Inflammatory macrophage treated with lipopolysaccharide for 1 hour (primary cell): ENCODE measurements around the gene PTH2.
A peak's percentile ranks its signal among the peaks of the same experiment; 100 is the strongest.

Experiments
- DNase-seq, 2 donors: peaks; one replicate each; pipeline ENCODE4 v3.0.0-alpha.2; 2020 to 2022

PTH2 gene

DNA sequence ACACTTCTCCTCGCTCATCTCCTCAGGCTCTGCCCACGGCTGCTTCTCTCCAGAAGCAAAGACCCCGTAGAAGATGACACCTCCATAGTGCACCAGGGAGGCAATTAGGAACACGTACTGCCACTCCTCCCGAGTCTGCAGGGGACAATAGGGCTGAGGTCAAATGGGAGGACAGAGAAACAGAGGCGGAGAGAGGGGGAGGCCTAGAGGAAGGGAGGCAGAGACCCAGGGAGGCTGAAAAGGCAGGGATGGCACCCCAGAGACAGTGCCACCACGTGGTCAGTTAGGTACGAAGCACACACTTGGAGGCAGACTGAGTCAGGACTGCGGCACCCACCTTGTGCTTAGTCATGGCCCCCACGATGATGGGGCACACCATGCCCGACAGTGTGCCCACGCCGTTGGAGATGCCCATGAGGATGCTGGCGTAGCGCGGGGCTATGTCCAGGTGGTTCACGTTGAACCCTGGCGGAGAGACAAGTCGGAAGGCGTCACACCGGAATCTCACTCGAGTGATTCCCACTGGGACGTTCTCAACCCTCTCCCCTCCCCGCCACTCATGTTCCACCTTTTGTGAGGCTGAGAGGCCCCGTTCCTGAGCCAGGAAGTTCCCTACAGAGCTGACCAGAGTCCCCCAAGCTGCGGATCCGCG lies 7.6 kb upstream of the PTH2 start:
- no peak for DNase-seq

DNA sequence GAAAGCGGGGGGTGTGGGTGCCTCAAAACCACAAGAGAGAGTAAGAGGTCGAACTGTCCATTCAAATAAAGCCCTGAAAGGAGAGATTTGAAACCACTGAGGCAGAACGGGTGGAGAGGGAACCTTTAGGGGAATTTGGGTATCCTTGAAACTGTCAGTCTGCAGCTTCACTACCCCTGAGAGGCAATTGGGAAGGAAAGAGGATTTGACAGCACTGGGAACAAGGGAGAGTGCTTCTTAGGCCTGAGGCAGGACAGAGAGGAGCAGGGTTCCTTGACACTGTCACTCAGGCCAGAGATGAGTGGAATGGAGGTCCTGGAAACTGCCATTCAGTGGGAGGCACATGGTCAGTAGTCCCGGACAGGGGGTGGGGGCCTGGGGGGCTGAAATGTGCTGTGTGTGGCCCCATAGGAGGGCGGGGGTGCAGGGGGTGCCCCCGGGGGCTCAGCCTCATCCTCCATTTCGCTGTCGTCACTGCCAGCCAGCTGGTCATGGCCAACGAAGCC lies 7.0 kb upstream of the PTH2 start:
- DNase-seq: no peak

DNA sequence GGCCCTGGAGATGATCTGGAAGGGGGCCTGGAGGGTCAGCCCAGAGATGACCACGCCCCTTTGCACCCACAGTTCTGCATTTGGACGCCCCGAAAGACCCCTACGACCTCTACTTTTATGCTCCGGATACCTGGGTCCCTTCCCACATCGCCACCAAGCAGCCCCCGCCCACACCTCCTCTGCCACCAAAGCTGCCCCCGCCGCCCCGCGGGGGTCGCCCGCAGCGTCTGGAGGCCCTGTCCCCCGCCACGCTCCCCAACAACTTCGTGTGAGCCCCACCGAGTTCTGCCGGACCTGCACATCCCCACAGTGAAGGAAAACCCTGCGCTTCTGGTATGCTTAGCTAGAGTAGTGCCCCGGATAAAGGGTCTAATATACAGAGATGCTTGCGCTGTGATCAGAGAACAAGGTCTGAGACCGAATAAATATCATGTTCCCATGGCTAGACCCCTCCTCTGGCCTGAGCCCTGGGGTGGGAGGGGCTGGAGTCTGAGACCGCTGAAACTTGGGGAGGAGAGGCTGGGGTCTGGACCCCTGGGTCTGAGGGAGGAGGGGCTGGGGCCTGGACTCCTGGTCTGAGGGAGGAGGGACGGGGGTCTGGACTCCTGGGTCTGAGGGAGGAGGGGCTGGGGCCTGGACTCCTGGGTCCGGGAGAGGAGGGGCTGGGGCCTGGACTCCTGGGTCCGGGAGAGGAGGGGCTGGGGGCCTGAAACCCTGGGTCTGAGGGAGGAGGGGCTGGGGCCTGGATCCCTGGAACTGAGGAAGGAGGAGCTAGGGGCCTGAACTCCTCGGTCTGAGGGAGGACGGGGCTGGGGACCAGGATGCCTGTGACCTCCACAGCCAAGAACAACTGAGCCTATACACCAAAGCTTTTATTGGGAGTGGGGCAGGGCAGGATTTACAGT lies 5.6 kb upstream of the PTH2 start:
- DNase-seq: no peak

DNA sequence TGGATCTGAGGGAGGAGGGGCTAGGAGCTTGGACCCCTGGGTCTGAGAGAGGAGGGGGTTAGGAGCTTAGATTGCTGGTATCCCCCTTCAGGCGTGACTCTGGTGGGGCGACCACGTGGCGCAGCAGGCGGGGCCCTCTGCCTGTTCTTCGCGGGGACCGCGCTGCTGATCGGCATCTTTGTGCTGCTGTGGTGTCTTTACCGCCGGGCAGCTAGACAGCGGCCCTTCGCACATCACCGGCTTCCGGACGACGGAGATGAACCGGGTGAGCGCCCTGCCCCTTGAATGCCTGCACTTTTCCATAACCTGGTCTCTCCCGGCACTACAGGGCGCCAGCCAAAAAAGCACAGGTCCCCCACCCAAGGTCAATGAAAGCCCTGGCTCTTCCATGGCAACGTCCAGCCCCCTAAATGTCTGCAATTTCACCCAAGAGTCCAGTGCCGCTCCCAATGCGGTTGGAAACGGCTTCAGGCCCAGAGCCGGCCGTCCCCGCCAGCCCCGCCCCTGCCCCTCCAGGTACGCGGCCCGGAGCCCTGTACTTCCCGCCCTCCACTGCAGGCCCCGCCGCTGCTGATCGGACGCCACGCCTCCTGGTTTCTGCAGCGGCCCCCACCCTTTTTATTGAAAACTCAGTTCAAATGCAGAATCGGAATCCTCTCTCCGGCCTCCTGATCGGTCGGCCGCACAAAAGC lies 4.8 kb upstream of the PTH2 start:
- no peak for DNase-seq

DNA sequence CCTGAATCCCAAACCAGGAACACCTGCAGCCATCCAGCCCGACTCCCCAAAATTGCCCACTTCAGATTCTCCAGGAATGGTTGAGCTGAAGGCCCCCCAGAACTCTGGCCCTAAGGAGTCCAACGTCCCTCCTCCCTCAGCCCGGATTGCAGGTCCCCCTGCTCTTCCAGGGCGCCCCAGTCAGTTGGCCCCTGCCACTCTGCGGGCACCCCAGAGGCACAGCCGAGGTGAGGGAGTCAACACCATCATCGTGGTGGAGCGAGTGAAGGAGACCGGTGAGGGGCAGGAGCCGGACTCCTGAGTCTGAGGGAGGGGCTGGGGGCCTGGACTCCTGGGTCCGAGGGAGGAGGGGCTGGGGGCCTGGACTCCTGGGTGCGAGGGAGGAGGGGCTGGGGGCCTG lies 4.1 kb upstream of the PTH2 start:
- DNase-seq: no peak

DNA sequence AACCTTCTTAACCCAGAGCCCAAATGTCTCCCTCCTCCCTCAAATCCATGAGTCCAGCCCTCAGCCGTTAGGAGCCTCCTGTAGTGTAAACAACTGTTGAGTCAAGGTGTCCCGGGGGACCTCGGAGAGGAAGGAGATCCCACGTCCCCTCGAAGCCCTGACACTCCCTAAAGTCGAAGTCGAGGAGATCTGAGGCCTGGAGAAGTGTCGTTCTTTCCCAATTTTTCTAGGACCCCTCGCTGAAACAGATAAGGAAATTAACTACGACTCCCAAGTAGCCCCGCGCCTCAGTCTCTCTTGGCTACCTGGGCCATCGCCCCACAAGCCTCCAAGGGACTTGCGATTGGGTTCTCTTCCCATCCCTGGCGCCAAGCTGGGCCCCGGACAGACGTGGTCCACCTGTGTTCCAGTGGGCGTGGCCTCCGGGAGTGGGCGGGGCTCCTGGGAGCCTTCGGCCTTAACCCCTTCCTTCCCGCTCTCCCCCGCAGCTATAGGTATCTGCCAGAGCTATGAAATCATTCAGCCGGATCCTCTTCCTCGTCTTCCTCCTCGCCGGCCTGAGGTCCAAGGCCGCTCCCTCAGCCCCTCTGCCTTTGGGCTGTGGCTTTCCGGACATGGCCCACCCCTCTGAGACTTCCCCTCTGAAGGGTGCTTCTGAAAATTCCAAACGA lies 2.8 kb upstream of the PTH2 start:
- DNase-seq: no peak

DNA sequence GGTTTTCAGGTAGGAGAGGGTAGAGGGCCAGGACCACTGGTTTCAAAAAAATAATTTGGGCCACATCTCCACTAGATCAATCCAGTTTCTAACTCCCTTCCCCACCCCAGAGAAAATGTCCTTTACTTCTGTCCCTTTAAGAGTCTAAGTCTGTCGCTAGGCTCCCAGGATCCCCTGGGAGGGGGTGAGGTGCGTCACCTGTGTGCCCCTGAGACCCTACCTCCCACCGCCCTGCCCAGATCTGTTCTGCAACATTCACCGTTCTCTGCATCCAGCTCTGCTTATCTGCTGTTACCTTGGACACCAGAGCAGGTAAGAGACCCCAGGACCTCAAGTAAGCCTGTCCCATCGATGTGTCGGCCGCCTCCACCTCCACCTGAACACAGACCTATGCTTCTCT lies 1.9 kb upstream of the PTH2 start, which contains the start of gene GFY:
Gene GFY (plus strand): TSS at position 211 of the 400 bp plus-strand sequence. CDS start 1,043 bp downstream, outside the sequence.
- DNase-seq: no peak

DNA sequence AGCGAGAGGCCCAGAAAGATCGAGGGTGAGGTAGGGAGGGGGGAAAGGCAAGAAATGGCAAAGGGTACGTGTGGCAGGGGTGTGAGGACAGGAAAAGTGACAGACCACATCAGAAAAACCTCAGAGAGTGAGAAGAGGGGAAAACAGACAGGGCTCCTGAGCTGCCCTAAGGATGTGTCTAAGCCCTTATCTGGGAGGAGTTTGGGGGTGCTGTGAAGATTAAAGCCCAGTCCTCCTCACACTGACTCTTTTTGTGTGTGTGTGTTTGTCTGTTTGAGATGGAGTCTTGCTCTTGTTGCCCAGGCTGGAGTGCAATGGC lies 703 bp upstream of the PTH2 start:
- no peak for DNase-seq

DNA sequence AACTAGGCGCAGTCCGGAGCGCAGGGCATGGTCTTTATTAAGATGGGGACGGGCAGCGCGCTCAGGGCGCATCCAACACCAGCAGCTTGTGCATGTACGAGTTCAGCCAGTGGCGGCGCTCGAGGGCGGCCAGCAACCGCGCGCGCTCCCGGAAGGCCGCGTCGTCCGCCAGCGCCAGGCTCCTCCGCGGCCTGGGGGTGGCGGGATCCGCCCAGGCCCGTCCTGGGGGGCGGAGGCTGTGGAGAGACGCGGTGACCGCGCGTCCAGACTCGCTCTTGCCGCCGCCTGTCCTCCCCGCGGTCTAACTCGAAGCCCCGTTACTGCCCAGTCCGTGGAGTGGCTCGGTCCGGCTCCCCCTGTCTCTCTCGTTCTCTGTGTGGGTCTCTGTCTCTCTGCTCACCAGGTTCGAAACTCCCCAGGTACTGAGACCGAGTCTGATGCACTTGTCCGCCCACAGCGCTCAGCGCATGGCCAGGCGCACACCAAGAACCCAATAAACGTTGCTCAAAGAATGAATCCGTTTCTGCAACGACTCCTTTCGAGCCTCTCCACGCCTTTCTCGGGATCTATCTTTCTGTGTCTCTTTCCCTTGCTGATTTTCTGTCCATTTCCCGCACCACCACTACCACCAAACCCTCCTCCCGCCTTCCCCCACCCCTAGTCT lies 702 bp downstream of the PTH2 start:
- DNase-seq: peak; percentile 38 to 53

DNA sequence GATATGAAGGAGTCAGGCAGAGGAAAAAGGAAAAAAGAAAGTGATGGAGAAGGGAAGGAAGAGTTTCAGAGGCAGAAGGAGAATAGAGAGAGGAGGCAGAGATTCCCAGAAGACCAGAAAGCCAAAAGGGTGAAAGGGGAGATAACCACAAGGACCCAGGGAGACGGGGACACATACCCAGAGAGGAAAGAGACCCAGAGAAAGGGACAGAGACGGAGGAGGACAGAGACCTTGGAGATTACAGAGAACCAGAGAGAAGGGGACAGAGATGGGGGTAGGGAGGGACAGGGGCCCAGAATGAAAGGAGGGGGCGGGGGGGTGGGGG lies 1.4 kb downstream of the PTH2 start:
- no peak for DNase-seq

DNA sequence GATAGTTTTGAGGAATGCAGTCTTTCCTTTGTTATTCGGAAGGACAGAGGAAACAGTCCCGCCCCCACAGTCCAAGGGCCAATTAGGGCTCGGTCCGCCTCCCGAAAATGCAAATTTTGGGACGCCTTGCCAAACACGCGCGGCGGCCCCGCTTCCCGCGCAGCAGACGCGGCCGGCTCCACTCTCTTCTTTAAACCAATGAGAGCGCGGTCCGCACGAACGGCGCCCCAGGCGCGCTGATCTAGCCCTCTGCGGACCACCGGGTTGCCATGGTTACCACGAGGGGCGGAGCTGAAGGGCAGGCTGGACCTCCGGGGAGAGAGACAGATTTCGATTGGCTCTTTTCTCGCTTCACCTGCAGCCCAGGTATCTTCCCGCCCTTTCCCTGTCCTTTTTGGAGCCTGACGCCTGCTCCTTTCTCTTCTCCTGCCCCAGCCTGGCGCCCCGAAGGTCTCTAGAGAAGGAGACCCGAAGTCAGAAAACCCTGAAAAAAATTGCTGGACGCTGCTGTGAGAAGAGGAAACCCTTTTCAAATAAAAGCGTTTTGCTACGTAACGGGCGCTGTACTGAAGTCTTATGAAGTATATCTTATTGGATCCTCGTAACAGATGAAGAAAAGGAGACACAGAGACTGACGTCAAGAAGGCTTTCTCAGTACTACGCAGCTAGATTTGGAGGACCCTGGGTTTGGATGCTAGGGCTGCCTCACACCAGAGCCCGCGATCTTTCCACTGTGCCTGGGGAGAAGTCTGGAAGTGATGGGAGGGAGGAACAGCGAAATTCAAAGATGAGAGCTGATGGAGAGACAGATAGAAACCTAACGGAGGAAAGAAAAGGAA lies 2.0 kb downstream of the PTH2 start:
- DNase-seq: peak; percentile 64 to 87

DNA sequence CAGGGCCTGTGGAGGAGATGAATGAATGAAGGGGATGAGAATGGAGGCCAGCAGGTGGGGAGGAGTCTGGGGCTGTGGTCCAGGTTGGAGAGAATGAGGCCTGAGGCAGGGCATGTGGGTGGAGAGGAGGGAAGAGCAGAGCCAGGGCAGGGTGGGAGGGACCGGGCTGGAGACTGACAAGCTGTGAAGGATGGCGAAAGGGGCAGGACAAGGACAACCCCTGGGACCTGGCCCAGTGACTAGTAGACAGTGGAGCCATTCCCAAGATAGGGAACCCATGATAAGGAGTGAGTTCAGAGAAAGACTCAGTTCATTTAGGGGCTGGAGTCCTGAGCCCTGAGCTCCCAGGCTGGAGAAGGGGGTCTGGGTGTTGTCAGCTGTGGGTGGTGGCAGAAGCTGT lies 3.0 kb downstream of the PTH2 start:
- no peak for DNase-seq

DNA sequence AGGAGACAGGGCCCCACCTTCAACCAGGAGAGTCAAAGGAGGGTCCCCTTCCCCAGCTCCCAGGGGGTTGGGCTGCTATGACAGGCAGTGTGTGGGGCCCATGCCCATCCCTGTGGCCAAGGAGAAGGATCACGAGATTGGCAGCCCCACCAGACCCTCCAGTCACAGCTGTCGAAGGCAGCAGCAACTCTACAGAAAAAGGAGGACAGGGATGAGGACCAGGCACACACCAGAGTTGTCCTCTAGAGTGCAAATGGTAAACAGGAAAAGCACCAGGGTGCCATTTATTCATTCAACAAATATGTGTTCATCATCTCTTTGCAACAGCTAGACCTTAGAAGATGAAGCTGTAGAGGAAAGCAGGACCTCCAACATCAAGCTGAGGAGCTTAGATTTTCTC lies 4.1 kb downstream of the PTH2 start:
- no peak for DNase-seq

DNA sequence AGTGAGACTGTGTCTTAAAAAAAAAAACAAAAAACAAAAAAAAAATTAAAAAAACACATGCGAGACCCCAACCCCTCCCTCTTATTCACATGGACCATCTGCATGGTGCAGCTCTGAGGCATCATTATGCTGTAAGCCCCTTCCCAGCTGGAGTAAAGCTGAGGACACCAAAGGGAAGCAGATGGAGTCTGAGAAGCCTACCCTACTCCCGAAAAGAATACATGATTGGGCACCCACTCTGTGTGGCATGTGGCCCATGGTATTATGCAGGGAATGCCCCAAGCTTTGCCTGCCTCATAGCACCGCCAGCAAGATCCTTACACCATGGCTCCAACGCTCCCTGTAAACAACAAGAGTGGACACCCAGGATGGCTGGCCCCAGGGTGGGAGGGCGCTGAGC lies 4.7 kb downstream of the PTH2 start:
- DNase-seq: no peak

DNA sequence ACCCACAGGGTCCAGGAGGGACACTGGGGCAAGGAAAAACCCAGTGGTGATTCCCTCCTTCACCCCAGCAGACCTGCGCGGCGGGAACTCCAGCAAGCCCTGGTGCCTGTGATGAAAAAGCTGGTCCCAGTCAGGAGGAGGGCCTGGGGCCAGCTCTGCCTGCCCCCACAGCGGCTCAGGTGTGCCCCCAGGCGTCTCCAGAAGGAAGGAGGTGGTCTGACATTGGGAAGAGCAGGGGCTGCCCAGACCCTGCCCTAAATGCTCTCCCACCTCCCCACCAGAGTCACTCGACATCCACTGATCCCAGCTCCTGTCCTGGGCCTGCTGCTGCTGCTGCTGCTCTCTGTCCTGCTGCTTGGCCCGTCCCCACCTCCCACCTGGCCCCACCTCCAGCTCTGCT lies 6.2 kb downstream of the PTH2 start:
- no peak for DNase-seq

DNA sequence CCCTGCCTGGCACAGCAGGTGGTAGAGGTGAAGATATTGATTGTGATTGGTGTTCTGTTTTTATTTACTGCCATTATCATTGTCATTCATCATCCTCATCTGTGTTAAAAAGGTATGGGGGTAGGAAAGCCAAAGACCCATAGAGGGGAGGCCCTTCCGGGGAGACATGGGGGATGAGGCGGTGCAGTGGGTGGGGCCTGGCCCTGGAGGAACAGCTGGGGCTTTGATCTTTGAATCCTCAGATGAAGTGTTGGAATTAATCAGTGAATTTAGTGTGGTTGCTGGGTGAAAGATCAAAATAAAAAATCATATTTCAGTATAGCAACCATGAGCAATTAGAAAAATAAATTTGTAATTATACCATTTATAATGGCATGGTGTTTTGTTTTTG lies 7.4 kb downstream of the PTH2 start:
- no peak for DNase-seq

DNA sequence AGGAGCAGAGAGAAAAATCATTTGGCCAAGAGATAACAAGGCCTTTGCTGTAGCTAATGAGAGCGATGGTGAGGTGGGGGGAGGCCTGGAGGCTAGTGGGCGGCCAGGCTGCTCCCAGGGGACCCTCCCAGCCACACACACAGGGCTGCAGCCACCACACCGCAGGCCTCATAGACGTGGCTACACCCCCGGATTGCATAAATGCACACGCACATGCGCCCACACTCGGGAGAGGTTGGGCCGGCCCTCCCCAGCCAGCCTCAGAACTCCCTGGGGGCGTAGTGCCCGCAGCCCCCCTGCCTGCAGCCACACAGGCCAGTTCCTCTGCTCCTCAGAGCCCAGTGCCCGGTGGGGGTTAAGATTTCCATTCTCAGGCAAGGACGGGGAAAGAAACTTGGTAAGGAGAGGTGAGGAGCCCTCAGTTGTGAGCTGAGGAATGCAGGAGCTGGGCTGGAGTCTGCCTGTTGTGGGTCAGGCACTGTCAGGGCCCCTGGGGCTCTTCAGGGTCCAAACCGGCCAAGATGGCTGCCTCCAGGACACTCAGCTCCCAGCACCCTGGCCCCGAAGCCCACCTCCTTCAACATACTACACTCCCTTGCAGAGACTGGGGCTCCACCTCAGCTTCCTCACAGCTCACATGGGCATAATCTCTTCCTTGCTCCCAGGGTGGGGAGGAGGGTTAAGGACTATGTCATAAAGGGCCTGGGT lies 8.0 kb downstream of the PTH2 start:
- no peak for DNase-seq

DNA sequence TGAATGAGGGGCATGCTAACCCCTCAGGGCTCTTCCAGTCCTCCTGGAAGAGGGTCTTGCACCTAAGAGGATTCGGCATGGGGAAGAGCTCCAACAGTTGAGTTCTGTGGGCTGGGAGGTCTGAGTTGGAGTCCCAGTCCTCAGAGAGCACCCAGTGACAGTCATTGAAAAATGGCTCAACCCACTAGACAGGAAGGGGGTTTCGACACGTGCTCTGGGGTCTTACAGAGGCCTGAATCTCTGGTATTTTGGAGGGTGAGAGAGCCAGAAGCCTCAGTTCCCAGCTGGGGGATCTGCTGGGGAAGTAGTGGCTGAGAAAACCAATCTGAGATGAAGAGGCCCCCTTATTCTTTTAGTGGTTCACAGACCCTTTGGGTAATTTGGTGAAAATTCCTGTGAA lies 9.0 kb downstream of the PTH2 start:
- DNase-seq: no peak

DNA sequence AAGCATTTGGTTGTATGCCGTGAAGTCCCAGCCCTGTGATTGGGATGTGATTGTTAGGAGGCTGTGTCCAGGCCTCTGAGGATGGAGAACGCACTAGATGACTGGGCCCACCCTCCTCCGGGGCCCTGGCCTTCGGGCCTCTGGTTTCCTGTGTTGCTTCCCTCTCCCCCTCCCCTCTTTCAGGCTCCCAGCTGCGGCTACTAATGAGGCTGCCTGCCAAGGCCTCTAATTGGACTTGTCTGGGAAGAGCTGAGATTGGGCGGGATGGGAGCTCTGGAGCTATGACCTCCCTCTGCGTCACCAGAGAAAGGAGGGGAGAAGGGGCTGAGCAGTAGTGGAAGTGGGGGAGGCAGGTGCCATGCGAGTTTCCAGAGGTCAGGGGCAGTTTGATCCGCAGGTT lies 9.9 kb downstream of the PTH2 start:
- DNase-seq: no peak

DNA sequence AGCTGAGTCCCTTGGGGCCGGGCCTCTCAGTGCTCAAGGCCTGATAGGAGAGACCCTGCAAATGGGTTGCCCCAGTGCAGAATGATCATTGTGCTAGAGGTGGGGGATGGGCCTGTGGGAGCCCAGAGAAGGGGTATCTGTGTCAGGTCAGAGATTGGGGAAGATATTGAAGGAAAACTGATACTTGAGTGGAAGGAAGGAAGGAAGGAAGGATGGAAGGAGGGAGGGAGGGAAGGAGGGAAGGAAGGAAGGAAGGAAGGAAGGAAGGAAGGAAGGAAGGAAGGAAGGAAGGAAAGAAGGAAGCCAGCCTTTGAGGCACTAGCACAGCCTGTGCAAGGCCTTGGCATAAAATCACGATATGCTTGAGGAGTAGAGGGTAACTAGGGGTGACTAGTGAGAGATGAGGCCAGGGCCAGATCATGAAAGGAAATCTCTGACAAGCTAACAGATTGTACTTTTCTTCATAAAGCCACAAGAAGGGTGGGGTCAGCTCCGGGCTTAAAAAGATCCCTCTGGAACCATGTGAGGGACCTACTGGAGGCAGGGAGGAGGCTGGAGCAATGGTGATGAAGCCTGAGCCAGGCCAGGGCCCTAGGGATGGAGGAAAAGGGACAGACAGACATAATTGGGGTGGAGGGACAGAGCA lies 11.4 kb downstream of the PTH2 start:
- DNase-seq: no peak
